A204.1 (cell line): ENCODE results near the gene BIRC3.

Experiments
- FAIRE-seq: peaks from 2 replicates; lab custom pipeline; 2012; peaks lifted over from hg19 to GRCh38; lab: Jason Lieb, UNC

The BIRC3 gene

GRCh38 chr11:102375720-102376399, 58.6 kb downstream of the BIRC3 start:
- FAIRE-seq, result no peak

DNA sequence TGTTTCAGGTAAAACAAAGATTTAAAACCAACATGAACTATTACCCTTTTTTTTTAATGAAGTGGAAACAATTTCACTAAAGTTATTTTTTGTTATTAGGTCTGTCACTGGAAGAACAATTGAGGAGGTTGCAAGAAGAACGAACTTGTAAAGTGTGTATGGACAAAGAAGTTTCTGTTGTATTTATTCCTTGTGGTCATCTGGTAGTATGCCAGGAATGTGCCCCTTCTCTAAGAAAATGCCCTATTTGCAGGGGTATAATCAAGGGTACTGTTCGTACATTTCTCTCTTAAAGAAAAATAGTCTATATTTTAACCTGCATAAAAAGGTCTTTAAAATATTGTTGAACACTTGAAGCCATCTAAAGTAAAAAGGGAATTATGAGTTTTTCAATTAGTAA, 60.6 kb downstream of the BIRC3 start:
- no peak for FAIRE-seq

GRCh38 chr11:102378818-102379217, 61.5 kb downstream of the BIRC3 start:
- FAIRE-seq, result no peak

DNA sequence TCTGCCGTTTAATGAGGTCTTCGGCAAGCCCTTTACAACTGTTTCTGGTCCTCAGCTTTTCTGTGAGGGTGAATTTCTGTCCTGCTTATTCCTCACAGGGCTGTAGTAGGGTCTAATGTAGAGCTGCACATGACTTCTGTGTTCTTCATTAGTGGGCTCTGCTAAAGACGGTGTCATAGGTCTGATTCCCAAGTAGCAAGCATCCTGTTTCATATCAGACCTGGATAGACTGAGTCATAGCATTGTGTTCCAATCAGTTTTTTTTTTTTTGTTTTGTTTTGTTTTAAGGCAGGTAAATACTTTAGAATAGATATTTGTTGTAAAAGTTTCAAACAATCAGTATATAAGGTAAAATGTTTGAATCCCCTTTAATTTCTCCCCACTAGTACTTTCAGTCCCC, 65.1 kb downstream of the BIRC3 start:
- no peak for FAIRE-seq

DNA sequence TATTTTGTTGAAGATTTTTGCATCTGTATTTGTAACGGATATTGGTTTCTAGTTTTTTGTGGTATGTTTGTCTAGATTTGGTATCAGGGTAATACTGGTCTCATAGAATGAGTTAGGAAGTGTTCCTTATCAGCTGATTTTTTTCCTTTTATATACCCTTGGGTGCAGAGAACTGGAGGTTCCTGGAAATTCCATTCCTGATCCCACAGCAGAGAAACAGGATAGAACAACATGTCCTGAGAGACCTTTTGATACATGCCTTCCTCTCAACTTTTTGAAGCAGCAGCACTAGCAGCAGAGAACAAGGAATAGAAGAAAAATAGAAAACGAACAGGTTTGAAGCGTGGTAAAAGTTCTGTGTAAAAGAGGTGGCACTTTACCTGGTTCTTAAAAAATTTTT, 66.6 kb downstream of the BIRC3 start:
- FAIRE-seq, result no peak

DNA sequence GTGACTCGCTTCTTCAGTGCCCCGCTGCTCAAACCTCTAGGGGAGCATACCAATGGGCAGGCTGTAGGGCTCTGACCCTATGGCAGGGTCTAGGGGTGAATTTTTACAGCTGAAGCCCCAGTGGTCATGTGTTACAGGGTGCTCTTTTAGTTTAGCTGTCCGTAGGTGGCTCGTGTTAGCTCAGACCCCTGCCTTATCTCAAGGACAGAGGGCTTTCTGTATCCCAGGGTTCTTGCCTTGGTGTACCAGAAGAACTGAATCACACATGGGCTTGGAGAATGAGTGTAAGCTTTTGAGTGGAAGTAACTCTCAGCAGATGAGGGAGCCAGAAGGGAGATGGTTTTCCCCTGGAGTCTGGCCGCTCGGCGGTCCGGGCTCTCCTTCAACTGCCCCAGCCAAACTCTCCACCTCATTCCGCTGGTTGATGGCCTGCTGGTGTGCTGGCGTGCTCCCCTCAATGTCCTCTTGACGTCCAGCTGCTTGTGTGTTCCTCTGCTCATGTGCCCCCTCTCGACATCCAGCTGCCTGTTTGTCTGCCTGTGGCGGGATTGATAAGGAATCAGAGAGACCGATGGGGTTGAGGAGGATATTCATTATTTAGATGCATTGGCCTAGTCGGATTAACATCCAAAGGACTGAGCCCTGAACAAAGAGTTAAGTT, 67.3 kb downstream of the BIRC3 start:
- no peak for FAIRE-seq

GRCh38 chr11:102385085-102386007, 68.1 kb downstream of the BIRC3 start:
- no peak for FAIRE-seq

GRCh38 chr11:102386136-102386734, 69.0 kb downstream of the BIRC3 start:
- FAIRE-seq, result no peak

DNA sequence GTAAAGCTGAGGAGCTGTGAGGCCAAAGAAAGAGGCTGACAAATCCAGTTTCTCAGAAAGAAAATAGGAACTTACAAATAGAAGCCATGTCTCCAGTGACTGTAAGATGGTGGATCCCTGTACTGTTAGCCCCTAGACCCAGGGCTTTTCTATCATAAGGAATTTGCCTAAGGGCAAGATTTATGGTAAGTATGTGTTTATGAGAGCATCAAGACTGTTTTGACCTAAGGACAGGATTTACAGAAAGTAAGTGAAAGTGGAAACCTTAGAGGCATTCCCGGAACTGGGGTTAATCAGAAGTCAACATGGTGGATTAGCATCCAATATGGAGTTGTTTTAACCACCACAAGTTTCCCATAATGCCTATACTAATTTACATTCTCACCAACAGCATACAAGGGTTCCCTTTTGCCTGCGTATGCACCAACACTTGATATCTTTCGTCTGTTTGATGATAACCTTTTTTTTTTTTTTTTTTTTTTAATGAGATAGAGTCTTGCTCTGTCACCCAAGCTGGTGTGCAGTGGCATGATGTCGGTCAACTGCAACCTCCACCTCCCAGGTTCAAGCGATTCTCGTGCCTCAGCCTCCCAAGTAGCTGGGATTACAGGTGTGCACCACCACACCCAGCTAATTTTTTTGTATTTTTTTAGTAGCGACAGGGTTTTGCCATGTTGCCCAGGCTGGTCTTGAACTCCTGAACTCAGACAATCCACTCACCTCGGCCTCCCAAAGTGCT, 69.9 kb downstream of the BIRC3 start:
- no peak for FAIRE-seq
